Adrenal gland (tissue), 12 donors: Measurements from ENCODE around the gene LRP2. TPM values are rescaled to one million over a fixed set of nuclear protein-coding genes. Genes with fewer than 3 reads are reported as not detected.
"Not testable (repeated sequence)": the region's sequence is repeated elsewhere in the genome, so short reads cannot be mapped to it uniquely, and the experiment has no call there.

Experiments
- DNase-seq, 7 donors: peaks; one replicate each; pipeline ENCODE4 v3.0.0-alpha.2; 2019 to 2020
- H3K27ac ChIP-seq, 5 donors: fragments of 200-600 bp; sonication (generic) in 4 of 5; 1 replicate in 3 of 5; 2 replicates in 2 of 5; pipeline versions ENCODE4 v1.5.1 to v1.8.0; 2016 to 2020; ENCODE audit warnings: mild to moderate bottlenecking in 1 of 5
- H3K27me3 ChIP-seq: fragments of 200-600 bp; 2 replicates; pipeline ENCODE4 v1.8.0; 2021
- H3K36me3 ChIP-seq, 2 donors: fragments of 200-600 bp; replicated peaks in 1 of 2; 1 replicate in 1 of 2; 2 replicates in 1 of 2; pipeline versions ENCODE4 v1.5.1 to v1.8.0; 2018 to 2022
- H3K4me1 ChIP-seq, 2 donors: fragments of 200-600 bp; replicated peaks in 1 of 2; 1 replicate in 1 of 2; 2 replicates in 1 of 2; pipeline versions ENCODE4 v1.5.1 to v1.8.0; 2018 to 2021
- H3K4me3 ChIP-seq, 4 donors: fragments of 200-600 bp; sonication (generic) in 3 of 4; one replicate each; pipeline ENCODE4 v1.5.1; 2016 to 2018
- H3K9me3 ChIP-seq, 3 donors: fragments of 200-600 bp; sonication (generic) in 1 of 3; replicated peaks in 1 of 3; 1 replicate in 2 of 3; 2 replicates in 1 of 3; pipeline versions ENCODE4 v1.5.1 to v1.8.0; 2016 to 2021
- POLR2A ChIP-seq, 2 donors: fragments of 450-650 bp; IDR thresholded peaks; one replicate each; pipeline ENCODE4 v1.6.1; 2017; ENCODE audit warnings: antibody characterized with exemption in 2 of 2, mild to moderate bottlenecking in 2 of 2, moderate library complexity in 1 of 2
- WGBS, 4 donors: extraction: QIAGEN DNeasy Blood & Tissue Kit in 2 of 4; methylation state at CpG; one replicate each; pipeline versions ENCODE4 v1.1.5 to v1.1.7; 2013 to 2017; 5-methylcytosine and 5-hydroxymethylcytosine counted together
- intact Hi-C, 2 donors: fragments of 100-400 bp; cut with DNase I; formaldehyde crosslinking; loops; one replicate each; pipeline versions ENCODE4 v1.14.1 to v1.15.0; 2022 to 2023
- polyA plus RNA-seq, 3 donors: library from polyadenylated mRNA; stranded (reverse); fragments of 200-250 nt in 2 of 3; fragments of 350-450 nt in 1 of 3; fragmentation: Illumina TruSeq in 1 of 3; extraction: RNeasy Lipid Tissue Mini Kit (QIAGEN cat#74804) in 1 of 3; gene quantifications; one replicate each; pipeline ENCODE4 v1.2.3, GENCODE V29; 2013 to 2014
- total RNA-seq, 9 donors: library from RNA; depleted of rRNA in 4 of 9; stranded (reverse); fragments of >200 nt in 4 of 9; fragments of 120-200 nt in 1 of 9; fragmentation: NEBNext Ultra II Directional in 1 of 9; extraction: Animal tissue kit (Norgen Biotek cat#: 25700) in 1 of 9; gene quantifications; one replicate each; pipeline versions ENCODE4 v1.1.0 to v1.2.4, GENCODE V29; 2013 to 2023
- TF ChIP-seq, protein P1 (sequence below), 6 experiments: fragments of 450-650 bp in 4 of 6; fragments of 200-600 bp in 2 of 6; sonication (generic) in 1 of 6; IDR thresholded peaks; 1 replicate in 5 of 6; 2 replicates in 1 of 6; pipeline versions ENCODE4 v1.5.1 to v1.8.0; 2016 to 2021; ENCODE audit warnings: antibody characterized with exemption in 6 of 6, mild to moderate bottlenecking in 2 of 6, moderate library complexity in 1 of 6
- donor health status: healthy with polysubstance abuse.
- donor health status: Bipolar disorder and iron deficiency.
- donor health status: DM: yes; HTN: yes; CAD: no.
- donor health status: DM: no; HTN: no; CAD: no.
- donor health status: DM: no; HTN: no; CAD: no.
- donor health status: DM: yes; HTN: yes; CAD: no.

LRP2 gene
- total and polyA plus RNA-seq, 12 donors: 0.04 to 0.43 (median 0.10) TPM; not detected in 8

DNA sequence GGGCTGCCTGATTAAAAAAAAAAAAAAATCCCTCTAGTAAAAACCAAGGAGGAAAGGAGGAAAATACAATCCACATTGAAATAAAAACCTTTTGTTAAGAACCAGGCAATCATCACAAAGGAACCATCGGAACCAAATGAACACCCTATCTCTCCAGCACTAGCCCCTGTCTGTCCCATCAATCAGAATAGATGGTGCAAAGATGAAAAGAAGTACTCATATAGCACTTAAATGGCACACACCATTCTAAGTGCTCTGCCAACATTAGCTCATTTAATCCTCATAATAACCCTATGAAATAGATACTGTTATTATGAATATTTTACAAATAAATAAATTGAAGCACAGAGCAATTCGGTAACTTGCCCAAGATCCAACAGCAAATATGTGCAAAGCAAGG is 38.5 kb downstream of the LRP2 start:
- TF ChIP-seq POLR2A (IDR thresholded peaks at IDR 0.05): no peak
- TF ChIP-seq, protein P1, sequence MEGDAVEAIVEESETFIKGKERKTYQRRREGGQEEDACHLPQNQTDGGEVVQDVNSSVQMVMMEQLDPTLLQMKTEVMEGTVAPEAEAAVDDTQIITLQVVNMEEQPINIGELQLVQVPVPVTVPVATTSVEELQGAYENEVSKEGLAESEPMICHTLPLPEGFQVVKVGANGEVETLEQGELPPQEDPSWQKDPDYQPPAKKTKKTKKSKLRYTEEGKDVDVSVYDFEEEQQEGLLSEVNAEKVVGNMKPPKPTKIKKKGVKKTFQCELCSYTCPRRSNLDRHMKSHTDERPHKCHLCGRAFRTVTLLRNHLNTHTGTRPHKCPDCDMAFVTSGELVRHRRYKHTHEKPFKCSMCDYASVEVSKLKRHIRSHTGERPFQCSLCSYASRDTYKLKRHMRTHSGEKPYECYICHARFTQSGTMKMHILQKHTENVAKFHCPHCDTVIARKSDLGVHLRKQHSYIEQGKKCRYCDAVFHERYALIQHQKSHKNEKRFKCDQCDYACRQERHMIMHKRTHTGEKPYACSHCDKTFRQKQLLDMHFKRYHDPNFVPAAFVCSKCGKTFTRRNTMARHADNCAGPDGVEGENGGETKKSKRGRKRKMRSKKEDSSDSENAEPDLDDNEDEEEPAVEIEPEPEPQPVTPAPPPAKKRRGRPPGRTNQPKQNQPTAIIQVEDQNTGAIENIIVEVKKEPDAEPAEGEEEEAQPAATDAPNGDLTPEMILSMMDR (IDR thresholded peaks at IDR 0.05): no peak
- DNase-seq: no peak
- Histone ChIP-seq H3K27ac (no peak overlapping the region), H3K27me3 (no peaks in the 10 kb centered on the region), H3K36me3 (no peaks in the 10 kb centered on the region), H3K4me3 (no peak overlapping the region), H3K9me3 (no peaks in the 10 kb centered on the region), H3K4me1 (no peaks in the 10 kb centered on the region)
- intact Hi-C loops: no loop called here
- 64 to 78% (median 72%) methylated on average over 2 of the region's 2 CpGs for WGBS, 4 donors

DNA sequence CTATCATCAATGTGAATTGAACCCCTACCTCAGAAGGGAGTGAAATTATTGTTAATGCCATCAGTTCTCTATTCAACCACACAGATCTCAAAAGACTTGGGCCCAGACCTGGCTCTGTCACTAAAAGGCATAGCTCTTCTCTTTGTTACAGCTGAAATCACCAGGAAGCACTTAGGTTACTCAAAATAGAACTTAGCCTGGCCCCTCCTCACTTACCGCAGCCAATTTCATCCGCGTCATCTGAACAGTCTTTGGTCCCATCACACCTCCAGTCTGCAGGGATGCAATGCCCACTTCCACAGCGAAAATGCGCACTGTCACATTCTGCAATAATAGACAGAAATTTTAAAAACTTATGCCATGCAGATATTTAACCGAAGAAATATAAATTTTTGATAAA is 41.8 kb downstream of the LRP2 start:
- no peaks in the 10 kb centered on the region for H3K27me3 ChIP-seq
- DNase-seq: no peak
- H3K36me3 ChIP-seq: no peaks in the 10 kb centered on the region
- no peaks in the 10 kb centered on the region for H3K9me3 ChIP-seq
- intact Hi-C loops: no loop called here
- 83 to 93% (median 90%) methylated on average over 6 of the region's 6 CpGs for WGBS, 4 donors
- H3K27ac ChIP-seq: no peak overlapping the region
- no peaks in the 10 kb centered on the region for H3K4me1 ChIP-seq
- no peak overlapping the region for H3K4me3 ChIP-seq
- TF ChIP-seq, protein P1 (IDR thresholded peaks at IDR 0.05): no peak
- TF ChIP-seq POLR2A (IDR thresholded peaks at IDR 0.05): no peak

DNA sequence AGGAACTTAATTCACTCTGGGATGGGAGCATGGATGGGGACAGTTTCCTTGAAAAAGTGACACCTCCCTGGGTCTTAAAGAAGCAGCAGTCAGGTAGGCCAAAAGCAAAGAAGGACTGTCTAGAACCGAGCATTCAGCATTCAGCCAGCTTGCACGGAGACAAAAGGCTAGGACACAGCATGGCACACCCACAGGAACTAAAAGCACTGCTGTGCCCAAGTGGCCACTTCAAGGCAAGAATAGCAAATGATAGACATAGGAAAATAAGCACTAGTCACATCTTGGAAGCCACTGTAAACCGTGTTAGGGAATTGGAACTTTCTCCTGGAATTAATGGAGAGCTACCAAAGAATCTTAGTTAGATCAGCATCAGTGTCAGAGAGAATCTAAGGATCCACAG is 47.0 kb downstream of the LRP2 start:
- 70 to 75% (median 71%) methylated on average over 3 of the region's 3 CpGs for whole genome bisulfite sequencing, 4 donors
- no peaks in the 10 kb centered on the region for H3K36me3 ChIP-seq
- intact Hi-C loops: no loop called here

DNA sequence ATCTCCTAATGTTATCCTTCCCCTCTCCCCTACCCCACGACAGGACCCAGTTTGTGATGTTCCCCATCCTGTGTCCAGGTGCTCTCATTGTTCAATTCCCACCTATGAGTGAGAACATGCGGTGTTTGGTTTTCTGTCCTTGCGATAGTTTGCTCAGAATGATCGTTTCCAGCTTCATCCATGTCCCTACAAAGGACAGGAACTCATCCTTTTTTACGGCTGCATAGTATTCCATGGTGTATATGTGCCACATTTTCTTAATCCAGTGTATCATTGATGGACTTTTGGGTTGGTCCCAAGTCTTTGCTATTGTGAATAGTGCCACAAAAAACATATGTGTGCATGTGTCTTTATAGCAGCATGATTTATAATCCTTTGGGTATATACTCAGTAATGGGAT is 54.0 kb downstream of the LRP2 start:
- not testable (repeated sequence) for H3K9me3 ChIP-seq, H3K27me3 ChIP-seq
- WGBS, 4 donors: 78 to 85% (median 82%) methylated on average over 5 of the region's 5 CpGs

More for the DNA sequence above, 47.0 kb downstream of the LRP2 start:
- no peak for TF ChIP-seq POLR2A (IDR thresholded peaks at IDR 0.05)
- TF ChIP-seq, protein P1 (IDR thresholded peaks at IDR 0.05): no peak
- Histone ChIP-seq H3K4me1 (no peaks in the 10 kb centered on the region), H3K4me3 (no peak overlapping the region), H3K27me3 (no peaks in the 10 kb centered on the region), H3K27ac (no peak overlapping the region), H3K9me3 (no peaks in the 10 kb centered on the region)
- no peak for DNase-seq

DNA sequence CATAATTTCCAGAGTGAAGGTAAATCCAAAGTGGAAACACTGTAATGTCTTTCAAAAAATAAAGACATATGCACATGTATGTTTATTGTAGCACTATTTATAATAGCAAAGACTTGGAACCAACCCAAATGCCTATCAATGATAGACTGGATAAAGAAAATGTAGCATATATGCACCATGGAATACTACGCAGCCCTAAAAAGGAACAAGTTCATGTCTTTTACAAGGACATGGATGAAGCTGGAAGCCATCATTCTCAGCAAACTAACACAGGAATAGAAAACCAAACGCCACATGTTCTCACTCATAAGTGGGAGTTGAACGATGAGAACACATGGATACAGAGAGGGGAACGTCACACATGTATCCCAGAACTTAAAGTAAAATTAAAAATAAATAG is 57.6 kb downstream of the LRP2 start:
- 83 to 88% (median 85%) methylated on average over 4 of the region's 4 CpGs for WGBS, 4 donors
- DNase-seq, H3K27me3 ChIP-seq, H3K36me3 ChIP-seq, H3K4me3 ChIP-seq, intact Hi-C loops, H3K9me3 ChIP-seq, H3K4me1 ChIP-seq, H3K27ac ChIP-seq: not testable (repeated sequence)

More for the DNA sequence above, 54.0 kb downstream of the LRP2 start:
- H3K27ac ChIP-seq, H3K4me3 ChIP-seq, intact Hi-C loops, H3K4me1 ChIP-seq, H3K36me3 ChIP-seq, DNase-seq: not testable (repeated sequence)
